HepG2 (cell line): ENCODE measurements around the gene ZBTB46. TPM values are rescaled to one million over a fixed set of nuclear protein-coding genes. Genes with fewer than 3 reads are reported as not detected.

Source experiments
- ARID5B ChIP-seq: IDR thresholded peaks from 2 replicates; pipeline ENCODE4 v1.4.0; 2020; ENCODE audit warnings: mild to moderate bottlenecking, missing genetic modification reagents
- GLI4 ChIP-seq: sonication (generic); formaldehyde crosslinking; IDR thresholded peaks from 2 replicates; pipeline ENCODE4 v1.5.1; 2020; ENCODE audit warnings: missing genetic modification reagents, mild to moderate bottlenecking, moderate library complexity, borderline replicate concordance
- HOXA3 ChIP-seq: sonication (generic); formaldehyde crosslinking; IDR thresholded peaks from 2 replicates; pipeline ENCODE4 v1.5.0; 2020; ENCODE audit warnings: missing genetic modification reagents
- HOXA7 ChIP-seq: sonication (generic); formaldehyde crosslinking; IDR thresholded peaks from 2 replicates; pipeline ENCODE4 v1.8.1; 2022; ENCODE audit warnings: mild to moderate bottlenecking, missing genetic modification reagents, moderate library complexity
- IKZF5 ChIP-seq: IDR thresholded peaks from 2 replicates; pipeline ENCODE4 v1.6.1; 2018; ENCODE audit warnings: missing genetic modification reagents, mild to moderate bottlenecking, missing compliant biosample characterization
- SP5 ChIP-seq: IDR thresholded peaks from 2 replicates; pipeline ENCODE4 v1.6.1; 2016; ENCODE audit warnings: low read depth, borderline replicate concordance
- SPEN ChIP-seq: sonication (generic); formaldehyde crosslinking; IDR thresholded peaks from 2 replicates; pipeline ENCODE4 v1.5.1; 2020; ENCODE audit warnings: low read depth, mild to moderate bottlenecking, missing genetic modification reagents
- TCF12 ChIP-seq, 2 experiments: fragments of 450-650 bp in 1 of 2; sonication (generic) in 1 of 2; formaldehyde crosslinking in 1 of 2; IDR thresholded peaks; 2 replicates each; pipeline versions ENCODE4 v1.6.1 to v1.8.0; 2017 to 2022; ENCODE audit warnings: antibody characterized with exemption in 1 of 2, mild to moderate bottlenecking in 1 of 2, missing genetic modification reagents in 1 of 2, moderate library complexity in 1 of 2
- TCF7 ChIP-seq: sonication (generic); IDR thresholded peaks from 2 replicates; pipeline ENCODE4 v1.6.1; 2016; ENCODE audit warnings: antibody characterized with exemption, low read depth
- THRA ChIP-seq: sonication (generic); formaldehyde crosslinking; IDR thresholded peaks from 2 replicates; pipeline ENCODE4 v1.4.0; 2020; ENCODE audit warnings: missing genetic modification reagents, borderline replicate concordance
- ZMYM3 ChIP-seq: sonication (generic); formaldehyde crosslinking; IDR thresholded peaks from 2 replicates; pipeline ENCODE4 v1.5.1; 2020; ENCODE audit warnings: mild to moderate bottlenecking, missing genetic modification reagents
- ZNF280B ChIP-seq: sonication (generic); formaldehyde crosslinking; IDR thresholded peaks from 2 replicates; pipeline ENCODE4 v1.5.0; 2020; ENCODE audit warnings: missing genetic modification reagents, mild to moderate bottlenecking, borderline replicate concordance
- ZNF317 ChIP-seq: sonication (generic); formaldehyde crosslinking; IDR thresholded peaks from 2 replicates; pipeline ENCODE4 v1.5.0; 2020; ENCODE audit warnings: mild to moderate bottlenecking, missing genetic modification reagents
- ZNF512 ChIP-seq: sonication (generic); formaldehyde crosslinking; IDR thresholded peaks from 2 replicates; pipeline ENCODE4 v1.4.0; 2020; ENCODE audit warnings: mild to moderate bottlenecking, missing genetic modification reagents
- ZNF572 ChIP-seq: sonication (generic); formaldehyde crosslinking; IDR thresholded peaks from 2 replicates; pipeline ENCODE4 v1.5.1; 2020; ENCODE audit warnings: mild to moderate bottlenecking, missing genetic modification reagents
- ZNF580 ChIP-seq: IDR thresholded peaks from 2 replicates; pipeline ENCODE4 v1.6.1; 2016; ENCODE audit warnings: low read depth, borderline replicate concordance
- ZNF883 ChIP-seq: sonication (generic); formaldehyde crosslinking; IDR thresholded peaks from 2 replicates; pipeline ENCODE4 v1.5.1; 2020; ENCODE audit warnings: mild to moderate bottlenecking, missing genetic modification reagents; ENCODE audit errors: not compliant biosample characterization
- polyA plus RNA-seq, 8 experiments: library from polyadenylated mRNA; depleted of rRNA in 3 of 8; stranded (reverse) in 7 of 8; unstranded in 1 of 8; fragments of >200 nt; fragmentation: Illumina TruSeq in 4 of 8; extraction: Trizol in 4 of 8; gene quantifications; 2 replicates each; pipeline versions ENCODE4 v1.2.1 to v1.2.3, GENCODE V29; 2011 to 2016; ENCODE audit warnings: low read depth in 4 of 8, missing spikeins in 1 of 8, mixed read lengths in 1 of 8; ENCODE audit not compliant: insufficient read depth in 1 of 8
- total RNA-seq, 5 experiments: library from RNA; depleted of rRNA; stranded (reverse); fragments of >200 nt; fragmentation: Illumina TruSeq; extraction: Trizol; gene quantifications; 2 replicates each; pipeline ENCODE4 v1.2.3, GENCODE V29; 2016; ENCODE audit warnings: low read depth in 1 of 5

The ZBTB46 gene
- total and polyA plus RNA-seq, 2 of the 13 experiments (the other 11 are each of a cell fraction or from before 2014, with no cell fraction given), result 1.6 to 13.5 TPM

- TF ChIP-seq GLI4 (peak; percentile 69; the same call in 1 of the 2 replicates), ZNF580 (CRISPR knock-in tag) (no peak), SPEN (CRISPR knock-in tag) (0 out of 2 replicates have a peak, but pooled peaks have one; percentile 50), ZNF512 (CRISPR knock-in tag) (no peak; the same call in 1 of the 2 replicates), IKZF5 (CRISPR knock-in tag) (0 out of 2 replicates have a peak, but pooled peaks have one; percentile 9), ZNF572 (CRISPR knock-in tag) (0 out of 2 replicates have a peak, but pooled peaks have one; percentile 27), HOXA3 (CRISPR knock-in tag) (0 out of 2 replicates have a peak, but pooled peaks have one; percentile 17), ZNF317 (CRISPR knock-in tag) (0 out of 2 replicates have a peak, but pooled peaks have one; percentile 37), TCF7 (no peak), ZNF883 (CRISPR knock-in tag) (no peak), HOXA7 (CRISPR knock-in tag) (no peak), ARID5B (CRISPR knock-in tag) (0 out of 2 replicates have a peak, but pooled peaks have one; percentile 13), ZMYM3 (0 out of 2 replicates have a peak, but pooled peaks have one; percentile 6), THRA (no peak), ZNF280B (CRISPR knock-in tag) (no peak), SP5 (CRISPR knock-in tag) (peak; percentile 35; the same call in 1 of the 2 replicates), TCF12 (IDR thresholded peaks at IDR 0.05) (no peak), TCF12 (CRISPR knock-in tag; IDR thresholded peaks at IDR 0.05) (peak; percentile 83; the same call in 1 of the 2 replicates)
Measured at GRCh38 chr20:63745961-63746731, 84.9 kb downstream of the ZBTB46 start (continued).
